Heart right ventricle (tissue), 16 donors: ENCODE measurements around the gene ZFAND2A. TPM values are rescaled to one million over a fixed set of nuclear protein-coding genes. Genes with fewer than 3 reads are reported as not detected.

ENCODE experiments used
- ATAC-seq, 8 donors: fragments of 200-7000 bp; cut with Tn5 transposase; one replicate each; pipeline ENCODE4 v1.9.1; 2020; ENCODE audit warnings: mild to moderate bottlenecking in 8 of 8, moderate library complexity in 8 of 8, moderate number of reproducible peaks in 1 of 8
- DNase-seq, 2 donors: peaks; one replicate each; pipeline ENCODE4 v3.0.0-alpha.2; 2020
- H3K27ac ChIP-seq, 10 donors: fragments of 200-600 bp; sonication (generic) in 2 of 10; one replicate each; pipeline versions ENCODE4 v1.5.0 to v1.8.0; 2020 to 2022; ENCODE audit warnings: mild to moderate bottlenecking in 3 of 10
- H3K27me3 ChIP-seq, 7 donors: fragments of 200-600 bp; one replicate each; pipeline ENCODE4 v1.8.0; 2021 to 2022; ENCODE audit warnings: mild to moderate bottlenecking in 2 of 7
- H3K36me3 ChIP-seq, 9 donors: fragments of 200-600 bp; sonication (generic) in 1 of 9; one replicate each; pipeline versions ENCODE4 v1.5.0 to v1.8.0; 2020 to 2022; ENCODE audit warnings: mild to moderate bottlenecking in 2 of 9
- H3K4me1 ChIP-seq, 9 donors: fragments of 200-600 bp; sonication (generic) in 1 of 9; one replicate each; pipeline versions ENCODE4 v1.5.0 to v1.8.0; 2020 to 2022; ENCODE audit warnings: mild to moderate bottlenecking in 4 of 9
- H3K4me3 ChIP-seq, 10 donors: fragments of 200-600 bp; sonication (generic) in 2 of 10; one replicate each; pipeline versions ENCODE4 v1.5.0 to v1.8.0; 2020 to 2022; ENCODE audit warnings: mild to moderate bottlenecking in 7 of 10, moderate library complexity in 2 of 10
- H3K9me3 ChIP-seq, 11 donors: fragments of 200-600 bp in 10 of 11; sonication (generic) in 2 of 11; one replicate each; pipeline versions ENCODE4 v1.5.0 to v1.8.0; 2013 to 2022; ENCODE audit warnings: mild to moderate bottlenecking in 2 of 11, control low read depth in 1 of 11, moderate library complexity in 1 of 11
- WGBS, 2 donors: extraction: QIAGEN DNeasy Blood & Tissue Kit; methylation state at CpG; one replicate each; pipeline ENCODE4 v1.1.7; 2013; ENCODE audit warnings: inconsistent platforms in 1 of 2; 5-methylcytosine and 5-hydroxymethylcytosine counted together
- intact Hi-C, 10 donors: fragments of 100-400 bp; cut with DNase I; formaldehyde crosslinking; loops; one replicate each; pipeline versions ENCODE4 v1.11.1 to v1.14.2; 2022
- polyA plus RNA-seq, 2 donors: library from polyadenylated mRNA; stranded (reverse); fragments of 200-250 nt; gene quantifications; one replicate each; pipeline ENCODE4 v1.2.3, GENCODE V29; 2013
- total RNA-seq, 10 donors: library from RNA; stranded (reverse); fragmentation: NEBNext Ultra II Directional in 3 of 10; extraction: Animal tissue kit (Norgen Biotek cat#: 25700) in 3 of 10; gene quantifications; one replicate each; pipeline versions ENCODE4 v1.2.1 to v1.2.4, GENCODE V29; 2021 to 2023
- TF ChIP-seq, protein P1 (sequence below), 9 donors: fragments of 200-600 bp; sonication (generic) in 2 of 9; IDR thresholded peaks; one replicate each; pipeline versions ENCODE4 v1.5.0 to v1.8.0; 2021 to 2022; ENCODE audit warnings: antibody characterized with exemption in 9 of 9, mild to moderate bottlenecking in 5 of 9, moderate library complexity in 1 of 9
- donor health status: Arrhythmogenic right ventricular cardiomyopathy.
- donor health status: ischemic (EF 13 %, LVEDD 7.1; RV severe dilation, severe dysfunction).
- donor health status: healthy with polysubstance abuse.
- donor health status: DM: no; HTN: yes; CAD: no.
- donor health status: DM: no; HTN: no; CAD: no.
- donor health status: ischemic (EF 25% LVEDD 6.9; RV normal size, moderate dysfunction).
- donor health status: ischemic (EF 25% LVEDD 5.7; RV mildly dilated, moderate dysfunction).
- donor health status: healthy.
- donor health status: DM: yes; HTN: yes; CAD: no.
- donor health status: Ischemic cardiomyopathy.
- donor health status: ischemic (EF 35%, LVEDD 5.7; RV mildly dilated, moderate dysfunction).
- donor health status: nonischemic (EF 11% LVEDD 7.7; RV severe dilation, severe dysfunction).
- donor health status: DM: yes; HTN: yes; CAD: no.
- donor health status: PGD.
- donor health status: ischemic (EF 29% LVEDD 5.4; RV normal size, mild dysfunction).
- donor health status: nonischemic (EF 23%, LVEDD 6.1; RV moderate dilation, normal function).

Gene ZFAND2A
- total and polyA plus RNA-seq, 12 donors = 4.4 to 32.6 (median 9.4) TPM

GRCh38 chr7:1140476-1141104 is 19.4 kb downstream of the ZFAND2A start:
- intact Hi-C loops = loop anchor here in 9 of 10 donors (5.0 to 10.0 kb wide), 2 partner anchors 53 to 146 kb away; partner anchors contain the start of gene GPER1 (in 5 of the 9)
- no peak for ATAC-seq
- 79 to 88% methylated on average over 4 of the region's 4 CpGs for WGBS, 2 donors
- TF ChIP-seq, protein P1, sequence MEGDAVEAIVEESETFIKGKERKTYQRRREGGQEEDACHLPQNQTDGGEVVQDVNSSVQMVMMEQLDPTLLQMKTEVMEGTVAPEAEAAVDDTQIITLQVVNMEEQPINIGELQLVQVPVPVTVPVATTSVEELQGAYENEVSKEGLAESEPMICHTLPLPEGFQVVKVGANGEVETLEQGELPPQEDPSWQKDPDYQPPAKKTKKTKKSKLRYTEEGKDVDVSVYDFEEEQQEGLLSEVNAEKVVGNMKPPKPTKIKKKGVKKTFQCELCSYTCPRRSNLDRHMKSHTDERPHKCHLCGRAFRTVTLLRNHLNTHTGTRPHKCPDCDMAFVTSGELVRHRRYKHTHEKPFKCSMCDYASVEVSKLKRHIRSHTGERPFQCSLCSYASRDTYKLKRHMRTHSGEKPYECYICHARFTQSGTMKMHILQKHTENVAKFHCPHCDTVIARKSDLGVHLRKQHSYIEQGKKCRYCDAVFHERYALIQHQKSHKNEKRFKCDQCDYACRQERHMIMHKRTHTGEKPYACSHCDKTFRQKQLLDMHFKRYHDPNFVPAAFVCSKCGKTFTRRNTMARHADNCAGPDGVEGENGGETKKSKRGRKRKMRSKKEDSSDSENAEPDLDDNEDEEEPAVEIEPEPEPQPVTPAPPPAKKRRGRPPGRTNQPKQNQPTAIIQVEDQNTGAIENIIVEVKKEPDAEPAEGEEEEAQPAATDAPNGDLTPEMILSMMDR (IDR thresholded peaks at IDR 0.05) = no peak
- Histone ChIP-seq H3K27ac (no peak overlapping the region), H3K36me3 (no peaks in the 10 kb centered on the region), H3K4me3 (no peak overlapping the region), H3K9me3 (no peaks in the 10 kb centered on the region), H3K27me3 (no peaks in the 10 kb centered on the region), H3K4me1 (peaks cover 0 to 32% (median 16%) of the 10 kb centered on the region in 9 donors)
- DNase-seq = no peak

DNA sequence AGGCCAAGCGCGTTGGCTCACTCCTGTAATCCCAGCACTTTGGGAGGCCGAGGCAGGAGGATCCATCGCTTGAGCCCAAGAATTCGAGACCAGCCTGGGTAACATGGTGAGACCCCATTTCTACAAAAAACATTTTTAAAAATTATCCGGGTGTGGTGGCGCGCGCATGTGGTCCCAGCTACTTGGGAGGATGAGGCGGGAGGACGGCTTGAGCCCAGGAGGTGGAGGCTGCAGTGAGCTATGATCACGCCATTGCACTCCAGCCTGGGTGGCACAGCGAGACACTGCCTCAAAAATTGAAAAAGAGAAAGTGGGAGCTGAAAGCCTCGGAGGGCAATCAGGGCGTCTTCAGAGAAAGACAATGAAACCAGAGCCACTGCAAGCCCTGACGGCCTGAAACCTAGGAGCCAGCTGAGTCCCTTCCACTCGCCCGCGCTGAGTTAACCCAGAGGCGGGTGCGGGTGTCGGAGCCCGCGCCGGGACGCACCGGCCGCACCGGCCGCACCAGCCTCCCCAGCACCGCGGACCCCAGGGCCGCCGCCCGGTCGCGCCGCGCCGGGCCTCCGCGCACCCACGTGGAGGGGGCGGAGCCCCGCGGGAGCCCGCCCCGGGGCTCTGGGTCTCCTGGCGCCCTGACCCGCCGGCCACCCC is 22.4 kb downstream of the ZFAND2A start:
- ATAC-seq = peak; percentile 53 to 89 (median 78)
- no peaks in the 10 kb centered on the region for H3K36me3 ChIP-seq
- WGBS, 2 donors = 8 to 9% methylated on average over 45 to 51 of the region's 51 CpGs
- H3K27me3 ChIP-seq = no peaks in the 10 kb centered on the region
- intact Hi-C loops = loop anchor here in 5 of 10 donors (1.0 to 10.0 kb wide), 4 partner anchors 23 to 143 kb away; partner anchors contain the start of genes GPER1 (in 2 of the 5) and ZFAND2A (in 1 of the 5)
- no peaks in the 10 kb centered on the region for H3K9me3 ChIP-seq
- no peak for DNase-seq
- H3K4me3 ChIP-seq = peak overlapping the region; percentile 58 to 95 (median 74)
- TF ChIP-seq, protein P1 (IDR thresholded peaks at IDR 0.05) = no peak
- H3K4me1 ChIP-seq = peaks cover 0 to 20% (median 16%) of the 10 kb centered on the region in 9 donors
- peak overlapping the region in 9 of 10 donors; percentile 66 to 87 (median 75) for H3K27ac ChIP-seq

DNA sequence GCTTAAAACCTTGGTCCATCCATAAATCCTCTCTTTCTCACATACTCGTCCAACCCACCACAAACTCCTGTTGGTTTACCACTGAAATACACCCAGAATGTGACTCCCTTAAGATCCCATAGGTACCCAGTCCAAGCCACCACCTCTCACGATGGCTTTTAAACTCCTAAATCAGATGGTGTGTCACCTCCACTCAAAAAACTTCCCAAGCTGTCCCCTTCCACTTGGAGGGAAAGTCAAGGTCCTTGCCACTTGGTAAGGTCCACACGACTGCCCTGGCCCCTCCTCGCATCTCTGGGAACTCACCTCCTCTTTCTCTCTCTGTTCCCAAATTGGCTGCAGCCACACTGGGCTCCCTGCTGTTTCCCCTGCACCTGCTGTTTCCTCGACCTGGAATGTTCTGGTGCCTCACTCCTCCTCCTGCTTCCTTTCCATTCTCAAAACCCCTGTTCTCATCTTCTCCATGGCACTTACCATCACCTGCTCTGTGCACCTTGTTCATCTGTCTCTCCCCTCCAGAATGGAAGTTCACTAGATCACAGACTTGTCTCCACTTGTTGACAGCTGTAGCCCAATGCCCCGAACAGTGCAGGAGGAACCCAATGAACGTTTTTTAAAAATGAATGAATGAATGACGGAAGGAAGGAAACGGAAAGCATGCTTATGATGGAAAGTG is 23.0 kb downstream of the ZFAND2A start:
- Histone ChIP-seq H3K36me3 (peaks cover 0 to 4% (median 0%) of the 10 kb centered on the region in 9 donors), H3K27ac (no peak overlapping the region), H3K4me3 (peak overlapping the region in 8 of 10 donors; percentile 58 to 95 (median 80)), H3K27me3 (no peaks in the 10 kb centered on the region), H3K4me1 (peaks cover 0 to 20% (median 16%) of the 10 kb centered on the region in 9 donors), H3K9me3 (peaks cover 0 to 5% (median 0%) of the 10 kb centered on the region in 11 donors)
- WGBS, 2 donors = 21 to 31% methylated on average over 9 of the region's 9 CpGs
- TF ChIP-seq, protein P1 (IDR thresholded peaks at IDR 0.05) = no peak
- no peak for ATAC-seq
- intact Hi-C loops = loop anchor here in 4 of 10 donors (5.0 to 10.0 kb wide), 3 partner anchors 50 to 142 kb away; partner anchors contain the start of gene GPER1 (in 2 of the 4)
- no peak for DNase-seq

DNA sequence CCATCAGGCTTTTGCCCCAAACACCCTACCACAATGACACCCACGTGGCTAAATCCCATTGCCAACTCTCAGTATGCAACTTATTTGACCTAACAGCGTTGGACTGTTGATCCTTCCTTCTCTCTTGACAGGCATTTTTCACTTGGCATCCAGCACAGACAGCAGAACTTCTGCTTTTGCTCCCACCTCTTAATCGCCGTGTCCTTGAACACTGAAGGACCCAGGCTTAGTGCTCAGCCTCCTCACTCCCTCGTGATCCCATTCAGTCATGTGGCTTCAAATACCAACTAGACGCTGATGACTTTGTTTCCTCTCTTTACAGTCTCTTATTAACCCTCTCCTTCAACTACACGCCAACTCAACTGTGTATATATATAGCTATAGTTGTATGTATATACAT is 25.0 kb downstream of the ZFAND2A start:
- H3K9me3 ChIP-seq = peaks cover 0 to 11% (median 0%) of the 10 kb centered on the region in 11 donors
- TF ChIP-seq, protein P1 (IDR thresholded peaks at IDR 0.05) = no peak
- no peak overlapping the region for H3K4me3 ChIP-seq
- H3K27me3 ChIP-seq = no peaks in the 10 kb centered on the region
- ATAC-seq (no peak), DNase-seq (no peak)
- H3K27ac ChIP-seq = no peak overlapping the region
- intact Hi-C loops = loop anchor here in 4 of 10 donors (5.0 to 10.0 kb wide), 3 partner anchors 48 to 140 kb away; partner anchors contain the start of gene GPER1 (in 2 of the 4)
- 63 to 68% methylated on average over 7 of the region's 7 CpGs for WGBS, 2 donors
- H3K36me3 ChIP-seq = peaks cover 0 to 4% (median 0%) of the 10 kb centered on the region in 9 donors
- peaks cover 0 to 20% (median 16%) of the 10 kb centered on the region in 9 donors for H3K4me1 ChIP-seq
